OCI-LY1 (cell line): ENCODE results near the gene FABP1.

Experiments used
- H2AFZ ChIP-seq: fragments of 200-600 bp; sonication (generic), shearing (Covaris generic); 2 replicates; pipeline ENCODE4 v1.6.0; 2014; ENCODE audit warnings: antibody characterized with exemption, mild to moderate bottlenecking, low read length
- H3F3A ChIP-seq: fragments of 200-600 bp; sonication (generic), shearing (Covaris generic); 2 replicates; pipeline ENCODE4 v1.6.0; 2014; ENCODE audit warnings: mild to moderate bottlenecking, antibody characterized with exemption, low read length, moderate library complexity; ENCODE audit not compliant: insufficient read depth
- H3K27ac ChIP-seq: fragments of 200-600 bp; sonication (generic); 2 replicates; pipeline ENCODE4 v1.5.1; 2014; ENCODE audit warnings: low read length, mixed run types, mild to moderate bottlenecking, low read depth; ENCODE audit not compliant: poor library complexity, severe bottlenecking
- H3K27me3 ChIP-seq: fragments of 200-600 bp; sonication (generic); 2 replicates; pipeline ENCODE4 v1.6.0; 2014; ENCODE audit warnings: antibody characterized with exemption, mild to moderate bottlenecking, low read length, moderate library complexity; ENCODE audit not compliant: insufficient read depth
- H3K36me3 ChIP-seq: fragments of 200-600 bp; sonication (generic); 2 replicates; pipeline ENCODE4 v1.6.1; 2014; ENCODE audit warnings: mild to moderate bottlenecking, antibody characterized with exemption, low read length, moderate library complexity, mixed read lengths; ENCODE audit not compliant: insufficient read depth
- H3K4me1 ChIP-seq: fragments of 200-600 bp; sonication (generic); 2 replicates; pipeline ENCODE4 v1.5.1; 2014; ENCODE audit warnings: mild to moderate bottlenecking, low read length, moderate library complexity; ENCODE audit not compliant: insufficient read depth, severe bottlenecking
- H3K4me2 ChIP-seq: fragments of 200-600 bp; sonication (generic), shearing (Covaris generic); 2 replicates; pipeline ENCODE4 v1.6.1; 2014; ENCODE audit warnings: low read length
- H3K4me3 ChIP-seq: fragments of 200-600 bp; sonication (generic); 2 replicates; pipeline ENCODE4 v1.5.1; 2014; ENCODE audit warnings: low read length, low read depth, mild to moderate bottlenecking, mixed read lengths; ENCODE audit not compliant: poor library complexity, severe bottlenecking
- H3K79me2 ChIP-seq: fragments of 200-600 bp; shearing (Covaris generic); 2 replicates; pipeline ENCODE4 v1.6.1; 2016; ENCODE audit warnings: mixed run types, low read length, mixed read lengths; ENCODE audit not compliant: insufficient read depth
- H3K9ac ChIP-seq: fragments of 200-600 bp; sonication (generic), shearing (Covaris generic); 2 replicates; pipeline ENCODE4 v1.6.1; 2014; ENCODE audit warnings: mild to moderate bottlenecking, low read length, mixed read lengths
- H3K9me2 ChIP-seq: fragments of 200-600 bp; sonication (generic), shearing (Covaris generic); 2 replicates; pipeline ENCODE4 v1.6.1; 2014; ENCODE audit warnings: low read depth, mild to moderate bottlenecking, low read length, mixed read lengths
- H3K9me3 ChIP-seq: fragments of 200-600 bp; shearing (Covaris generic); 2 replicates; pipeline ENCODE4 v1.6.1; 2014; ENCODE audit warnings: low read length, mixed read lengths
- H4K20me1 ChIP-seq: fragments of 200-600 bp; sonication (generic), shearing (Covaris generic); 2 replicates; pipeline ENCODE4 v1.6.0; 2016; ENCODE audit warnings: mild to moderate bottlenecking, low read length; ENCODE audit not compliant: insufficient read depth
- EZH2 ChIP-seq: fragments of 200-600 bp; sonication (generic), shearing (Covaris generic); IDR thresholded peaks from 2 replicates; pipeline ENCODE4 v1.8.0; 2017; ENCODE audit warnings: borderline replicate concordance, mixed run types, mild to moderate bottlenecking, antibody characterized with exemption, low read length, moderate library complexity, mixed read lengths
- TF ChIP-seq, protein P1 (sequence below): fragments of 200-600 bp; sonication (generic), shearing (Covaris generic); IDR thresholded peaks from 2 replicates; pipeline ENCODE4 v1.5.1; 2017; ENCODE audit warnings: mild to moderate bottlenecking, antibody characterized with exemption, low read length, moderate library complexity, mixed read lengths

Gene FABP1

DNA sequence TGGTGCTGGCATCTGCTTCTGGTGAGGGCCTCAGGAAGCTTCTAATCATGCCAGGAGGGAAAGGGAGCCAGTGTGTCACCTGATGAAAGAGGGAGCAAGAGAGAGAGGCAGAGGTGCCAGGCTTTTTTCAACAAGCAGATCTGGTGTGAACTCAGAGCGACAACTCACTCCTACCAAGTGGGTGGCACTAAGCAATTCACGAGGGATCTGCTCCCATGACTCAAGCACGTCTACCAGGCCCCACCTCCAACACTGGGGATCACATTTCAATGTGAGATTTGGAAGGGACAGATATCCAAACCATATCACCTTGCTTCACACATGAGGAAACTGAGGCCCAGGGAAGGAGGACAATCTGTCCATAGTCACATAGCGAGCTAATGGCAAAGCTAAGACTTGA, 19.1 kb downstream of the FABP1 start:
- Histone ChIP-seq H3K9me2 (no peaks in the 10 kb centered on the region), H3K4me2 (no peak overlapping the region), H3K27ac (no peak overlapping the region), H3K36me3 (no peaks in the 10 kb centered on the region), H3K9me3 (no peaks in the 10 kb centered on the region), H3K4me3 (no peak overlapping the region), H3K79me2 (no peaks in the 10 kb centered on the region), H4K20me1 (no peaks in the 10 kb centered on the region), H3F3A (no peaks in the 10 kb centered on the region), H3K4me1 (no peaks in the 10 kb centered on the region), H3K27me3 (no peaks in the 10 kb centered on the region; the same call in 1 of the 2 replicates), H2AFZ (no peak overlapping the region), H3K9ac (no peak overlapping the region)
- TF ChIP-seq, protein P1, sequence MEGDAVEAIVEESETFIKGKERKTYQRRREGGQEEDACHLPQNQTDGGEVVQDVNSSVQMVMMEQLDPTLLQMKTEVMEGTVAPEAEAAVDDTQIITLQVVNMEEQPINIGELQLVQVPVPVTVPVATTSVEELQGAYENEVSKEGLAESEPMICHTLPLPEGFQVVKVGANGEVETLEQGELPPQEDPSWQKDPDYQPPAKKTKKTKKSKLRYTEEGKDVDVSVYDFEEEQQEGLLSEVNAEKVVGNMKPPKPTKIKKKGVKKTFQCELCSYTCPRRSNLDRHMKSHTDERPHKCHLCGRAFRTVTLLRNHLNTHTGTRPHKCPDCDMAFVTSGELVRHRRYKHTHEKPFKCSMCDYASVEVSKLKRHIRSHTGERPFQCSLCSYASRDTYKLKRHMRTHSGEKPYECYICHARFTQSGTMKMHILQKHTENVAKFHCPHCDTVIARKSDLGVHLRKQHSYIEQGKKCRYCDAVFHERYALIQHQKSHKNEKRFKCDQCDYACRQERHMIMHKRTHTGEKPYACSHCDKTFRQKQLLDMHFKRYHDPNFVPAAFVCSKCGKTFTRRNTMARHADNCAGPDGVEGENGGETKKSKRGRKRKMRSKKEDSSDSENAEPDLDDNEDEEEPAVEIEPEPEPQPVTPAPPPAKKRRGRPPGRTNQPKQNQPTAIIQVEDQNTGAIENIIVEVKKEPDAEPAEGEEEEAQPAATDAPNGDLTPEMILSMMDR = no peak
- TF ChIP-seq EZH2 = no peak

DNA sequence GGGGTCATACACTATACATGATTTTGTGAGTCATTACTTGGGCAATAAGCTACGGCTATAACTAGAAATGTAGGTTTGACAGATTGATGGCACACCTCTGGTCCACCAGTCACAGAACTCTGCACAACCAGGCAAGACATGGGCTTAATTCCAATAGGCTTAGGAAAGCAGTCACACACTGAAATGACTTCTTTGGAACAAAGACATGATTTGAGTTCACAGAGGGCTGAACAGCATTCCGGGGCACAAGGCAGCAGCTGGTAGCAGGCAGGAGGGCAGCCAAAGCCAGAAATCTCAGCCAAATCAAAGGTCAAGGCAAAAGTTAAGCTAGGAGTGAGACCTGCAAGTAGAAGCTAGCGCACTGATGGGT, 27.4 kb downstream of the FABP1 start:
- no peak overlapping the region for H2AFZ ChIP-seq
- peaks cover 6% of the 10 kb centered on the region; the same call in 1 of the 2 replicates for H3K27me3 ChIP-seq

DNA sequence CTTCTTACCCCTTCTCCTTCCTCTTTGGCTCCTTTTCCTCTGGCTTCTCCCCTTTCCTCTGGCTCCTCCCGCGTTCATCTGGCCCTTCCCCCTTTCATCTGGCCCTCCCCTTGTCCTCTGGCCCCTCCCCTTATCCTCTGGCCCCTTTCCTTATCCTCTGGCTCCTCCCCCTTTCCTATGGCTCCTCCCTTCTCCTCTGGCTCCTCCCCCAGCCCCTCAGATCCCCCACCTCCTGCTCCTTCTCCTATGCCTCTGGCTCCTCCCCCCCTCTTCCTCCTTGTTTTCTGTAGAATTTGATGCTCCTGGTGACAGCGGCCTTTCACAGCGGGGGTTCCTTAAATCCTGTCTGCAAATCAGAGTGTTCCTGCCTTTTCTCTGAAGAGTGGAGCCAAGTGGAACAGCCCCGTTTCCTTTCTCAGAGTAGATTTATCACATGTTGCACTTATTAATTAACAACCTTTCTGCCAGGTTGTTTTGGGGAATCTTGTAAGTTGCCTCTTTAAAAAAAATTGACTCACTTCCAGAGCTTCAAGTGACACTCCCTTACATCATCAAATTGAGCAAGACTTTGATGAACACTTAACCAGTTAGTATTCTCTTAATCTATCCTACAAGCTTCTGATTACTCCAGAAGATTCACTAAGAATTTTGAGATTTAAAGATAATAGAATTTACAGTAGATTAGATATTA, 27.9 kb downstream of the FABP1 start:
- no peaks in the 10 kb centered on the region for H3K9me3 ChIP-seq
- peaks cover 6% of the 10 kb centered on the region; the same call in 1 of the 2 replicates for H3K27me3 ChIP-seq
- H3K79me2 ChIP-seq = no peaks in the 10 kb centered on the region
- no peaks in the 10 kb centered on the region for H4K20me1 ChIP-seq
- H3K9me2 ChIP-seq = no peaks in the 10 kb centered on the region
- no peak overlapping the region for H3K4me2 ChIP-seq
- no peak overlapping the region for H2AFZ ChIP-seq
- no peaks in the 10 kb centered on the region for H3K4me1 ChIP-seq
- no peaks in the 10 kb centered on the region for H3F3A ChIP-seq
- no peak for TF ChIP-seq EZH2
- TF ChIP-seq, protein P1 = no peak
- no peaks in the 10 kb centered on the region for H3K36me3 ChIP-seq
- H3K9ac ChIP-seq = no peak overlapping the region
- no peak overlapping the region for H3K27ac ChIP-seq
- H3K4me3 ChIP-seq = no peak overlapping the region

More for the DNA sequence above, 27.4 kb downstream of the FABP1 start:
- H4K20me1 ChIP-seq = no peaks in the 10 kb centered on the region
- no peaks in the 10 kb centered on the region for H3K9me2 ChIP-seq
- H3K4me1 ChIP-seq = no peaks in the 10 kb centered on the region
- H3K4me3 ChIP-seq = no peak overlapping the region
- H3K9ac ChIP-seq = no peak overlapping the region
- TF ChIP-seq, protein P1 = no peak
- no peak for TF ChIP-seq EZH2
- no peak overlapping the region for H3K4me2 ChIP-seq
- no peaks in the 10 kb centered on the region for H3K79me2 ChIP-seq
- H3F3A ChIP-seq = no peaks in the 10 kb centered on the region
- no peaks in the 10 kb centered on the region for H3K9me3 ChIP-seq
- H3K36me3 ChIP-seq = no peaks in the 10 kb centered on the region
- no peak overlapping the region for H3K27ac ChIP-seq
